ENCODE results near the gene LPO.

DNA sequence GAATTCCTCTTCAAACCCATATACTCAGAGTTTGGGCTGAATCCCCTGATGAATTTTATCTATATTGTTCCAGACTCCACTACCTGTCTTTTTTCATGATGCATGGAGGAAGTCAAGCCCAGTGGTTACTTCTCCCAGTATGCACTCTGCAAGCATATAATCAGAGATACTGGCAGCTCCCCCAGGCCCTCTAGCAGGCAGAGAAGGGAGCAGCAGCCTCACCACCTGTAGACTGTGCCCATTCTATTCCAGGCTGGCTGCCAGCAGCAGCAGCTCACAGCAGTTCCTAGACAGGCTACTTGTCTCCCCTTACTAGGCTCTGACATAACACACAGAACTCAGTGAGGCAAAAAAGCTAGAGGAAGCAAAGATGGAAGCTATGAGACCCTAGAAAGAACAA, 22.7 kb upstream of the LPO start:
- TF ChIP-seq POLR2A (IDR thresholded peaks at IDR 0.05; ENCODE audit: low read depth, low read length) = no peak
- no peak for TF ChIP-seq TAF1 (IDR thresholded peaks at IDR 0.05; ENCODE audit: borderline replicate concordance, low read depth, low read length)
- TF ChIP-seq POLR2AphosphoS5 (IDR thresholded peaks at IDR 0.05; ENCODE audit: low read depth, low read length) = no peak
